DOHH2 (cell line): ENCODE measurements around the gene NOXO1.
"Not testable (repeated sequence)": the region's sequence is repeated elsewhere in the genome, so short reads cannot be mapped to it uniquely, and the experiment has no call there.

ENCODE experiments used
- H3F3A ChIP-seq: fragments of 200-600 bp; sonication (generic), shearing (Covaris generic); 2 replicates; pipeline ENCODE4 v1.6.0; 2016; ENCODE audit warnings: antibody characterized with exemption, mild to moderate bottlenecking; ENCODE audit not compliant: control insufficient read depth, insufficient read depth
- H3K27ac ChIP-seq: fragments of 200-600 bp; sonication (generic); 2 replicates; pipeline ENCODE4 v1.5.1; 2014; ENCODE audit warnings: low read depth, mild to moderate bottlenecking, low read length, moderate library complexity
- H3K27me3 ChIP-seq: fragments of 200-600 bp; sonication (generic); 2 replicates; pipeline ENCODE4 v1.6.1; 2014; ENCODE audit warnings: mild to moderate bottlenecking, low read length, mixed read lengths; ENCODE audit not compliant: control insufficient read depth
- H3K36me3 ChIP-seq: fragments of 200-600 bp; sonication (generic); 2 replicates; pipeline ENCODE4 v1.6.1; 2014; ENCODE audit warnings: mild to moderate bottlenecking, low read length, moderate library complexity, mixed read lengths; ENCODE audit not compliant: control insufficient read depth
- H3K4me1 ChIP-seq: fragments of 200-600 bp; sonication (generic); 2 replicates; pipeline ENCODE4 v1.6.1; 2014; ENCODE audit warnings: mild to moderate bottlenecking, low read length, mixed read lengths; ENCODE audit not compliant: control insufficient read depth
- H3K4me2 ChIP-seq: fragments of 200-600 bp; sonication (generic); 2 replicates; pipeline ENCODE4 v1.6.0; 2014; ENCODE audit warnings: mild to moderate bottlenecking, low read length, moderate library complexity
- H3K4me3 ChIP-seq: fragments of 200-600 bp; sonication (generic); 2 replicates; pipeline ENCODE4 v1.5.1; 2014; ENCODE audit warnings: mild to moderate bottlenecking, low read length, mixed read lengths
- H3K79me2 ChIP-seq: fragments of 200-600 bp; sonication (generic); 2 replicates; pipeline ENCODE4 v1.6.1; 2014; ENCODE audit warnings: mild to moderate bottlenecking, low read length, mixed read lengths; ENCODE audit not compliant: control insufficient read depth
- H3K9me2 ChIP-seq: fragments of 200-600 bp; sonication (generic); replicated peaks from 2 replicates; pipeline ENCODE4 v1.6.1; 2014; ENCODE audit warnings: mild to moderate bottlenecking, low read length, mixed read lengths; ENCODE audit not compliant: control insufficient read depth
- H3K9me3 ChIP-seq: fragments of 200-600 bp; sonication (generic); 2 replicates; pipeline ENCODE4 v1.6.1; 2014; ENCODE audit warnings: antibody characterized with exemption, low read length, mixed read lengths; ENCODE audit not compliant: control insufficient read depth, insufficient read depth
- H4K20me1 ChIP-seq: fragments of 200-600 bp; sonication (generic); 2 replicates; pipeline ENCODE4 v1.6.0; 2014; ENCODE audit warnings: low read depth, mild to moderate bottlenecking, antibody characterized with exemption, low read length, moderate library complexity; ENCODE audit not compliant: control insufficient read depth, insufficient read depth
- EZH2phosphoT487 ChIP-seq: fragments of 200-600 bp; sonication (generic); IDR thresholded peaks from 2 replicates; pipeline ENCODE4 v1.6.1; 2017; ENCODE audit warnings: borderline replicate concordance, mild to moderate bottlenecking, antibody characterized with exemption, low read length, moderate library complexity, mixed read lengths
- TF ChIP-seq, protein P1 (sequence below): fragments of 200-600 bp; sonication (generic); IDR thresholded peaks from one replicate; pipeline ENCODE4 v1.5.1; 2014; ENCODE audit warnings: antibody characterized with exemption, mild to moderate bottlenecking, low read depth, low read length; ENCODE audit not compliant: poor library complexity, severe bottlenecking

Gene NOXO1

DNA sequence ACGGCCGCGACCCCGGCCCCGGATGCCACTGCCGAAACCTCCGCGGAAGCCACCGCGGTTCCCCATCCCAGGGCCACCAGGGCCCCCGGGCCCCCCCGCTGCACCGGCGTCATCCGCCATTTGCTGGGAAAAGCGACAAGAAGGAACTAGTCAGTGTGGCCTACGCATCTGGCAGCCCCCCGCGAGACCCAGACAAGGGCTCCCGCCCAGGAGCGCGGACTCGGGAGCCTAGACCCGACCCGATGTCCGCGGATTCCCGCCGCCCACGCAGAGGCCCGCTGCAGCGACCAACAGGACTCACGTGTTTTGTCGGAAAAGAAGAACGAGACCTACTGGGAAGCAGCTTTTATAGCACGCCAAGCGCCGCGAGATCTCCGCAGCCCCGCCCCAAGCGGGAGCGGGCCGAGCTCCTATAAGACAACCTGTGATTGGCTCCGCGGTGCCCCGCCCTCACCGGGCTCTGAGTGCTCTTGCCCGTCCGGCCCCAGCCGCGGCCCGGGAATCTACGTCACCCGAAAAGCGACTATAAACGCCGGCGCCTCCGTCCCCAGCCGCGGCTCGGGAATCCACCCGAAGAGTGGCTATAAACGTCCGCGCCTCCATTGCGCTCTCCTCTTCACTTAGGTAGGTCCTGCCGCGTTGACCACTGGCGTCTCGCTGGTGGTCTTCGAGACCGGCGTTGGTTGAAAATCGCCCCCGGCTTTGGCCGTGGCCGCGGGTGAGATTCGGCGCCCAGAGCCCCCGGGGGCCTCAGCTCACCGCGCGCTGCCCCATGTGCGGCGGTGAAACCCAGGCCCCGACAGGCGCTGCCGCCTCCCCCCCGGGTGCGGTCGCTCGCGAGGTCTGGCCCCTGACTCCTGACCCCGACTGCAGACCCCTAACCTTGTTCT is 16.5 kb downstream of the NOXO1 start, which contains the start of gene RPS2:
Gene RPS2, minus strand, starts transcription at position 321 of the 890 bp plus-strand sequence. Its CDS starts 201 bp downstream, at position 120.
- H3K4me3 ChIP-seq: peak within 1 kb of the TSS; percentile 100
- peaks cover 71% of the 10 kb centered on the region for H3K36me3 ChIP-seq
- H3K79me2 ChIP-seq: peaks cover 63% of the 10 kb centered on the region
- no peaks in the 10 kb centered on the region for H3K27me3 ChIP-seq
- H3K9me2 ChIP-seq: no peaks in the 10 kb centered on the region
- H3K4me2 ChIP-seq: peak within 1 kb of the TSS; percentile 99
- H3K9me3 ChIP-seq: no peaks in the 10 kb centered on the region
- peaks cover 43% of the 10 kb centered on the region for H3F3A ChIP-seq
- H3K4me1 ChIP-seq: peaks cover 36% of the 10 kb centered on the region
- H4K20me1 ChIP-seq: peaks cover 10% of the 10 kb centered on the region
- TF ChIP-seq EZH2phosphoT487: no peak
- peak within 1 kb of the TSS; percentile 91 for H3K27ac ChIP-seq

DNA sequence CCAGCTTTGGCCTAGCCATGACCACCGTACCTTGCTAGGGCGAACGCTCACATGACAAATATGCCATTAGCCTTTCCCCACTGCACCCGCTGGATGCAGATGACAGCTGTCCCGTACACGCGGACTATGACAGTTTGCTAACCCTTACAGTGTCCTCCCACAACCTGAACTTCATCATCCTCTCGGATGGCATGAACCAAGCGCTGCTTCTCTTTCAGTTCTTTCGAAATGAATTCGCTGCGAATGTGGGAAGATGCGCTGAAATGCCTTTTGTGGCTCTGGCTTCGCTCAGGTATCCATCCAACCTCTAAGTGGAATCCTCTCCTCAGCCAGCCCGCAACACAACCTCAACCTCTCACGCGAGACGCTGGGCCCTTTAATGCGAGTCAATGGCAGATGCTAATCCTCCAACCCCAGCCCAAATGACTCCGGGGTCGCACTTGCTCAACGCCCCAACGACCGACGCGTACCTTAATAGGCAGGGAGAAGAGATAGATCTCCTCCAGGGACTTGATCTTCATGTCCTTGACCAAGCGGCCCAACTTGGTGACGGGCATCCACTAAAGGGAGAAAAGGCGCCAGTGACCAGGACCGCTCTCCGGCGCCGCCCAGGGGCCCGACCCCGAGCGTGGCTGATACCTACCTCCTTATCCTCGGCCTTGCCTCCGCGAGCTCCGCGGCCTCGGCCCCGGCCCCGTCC is 17.3 kb downstream of the NOXO1 start:
- TF ChIP-seq EZH2phosphoT487: no peak
- TF ChIP-seq, protein P1, sequence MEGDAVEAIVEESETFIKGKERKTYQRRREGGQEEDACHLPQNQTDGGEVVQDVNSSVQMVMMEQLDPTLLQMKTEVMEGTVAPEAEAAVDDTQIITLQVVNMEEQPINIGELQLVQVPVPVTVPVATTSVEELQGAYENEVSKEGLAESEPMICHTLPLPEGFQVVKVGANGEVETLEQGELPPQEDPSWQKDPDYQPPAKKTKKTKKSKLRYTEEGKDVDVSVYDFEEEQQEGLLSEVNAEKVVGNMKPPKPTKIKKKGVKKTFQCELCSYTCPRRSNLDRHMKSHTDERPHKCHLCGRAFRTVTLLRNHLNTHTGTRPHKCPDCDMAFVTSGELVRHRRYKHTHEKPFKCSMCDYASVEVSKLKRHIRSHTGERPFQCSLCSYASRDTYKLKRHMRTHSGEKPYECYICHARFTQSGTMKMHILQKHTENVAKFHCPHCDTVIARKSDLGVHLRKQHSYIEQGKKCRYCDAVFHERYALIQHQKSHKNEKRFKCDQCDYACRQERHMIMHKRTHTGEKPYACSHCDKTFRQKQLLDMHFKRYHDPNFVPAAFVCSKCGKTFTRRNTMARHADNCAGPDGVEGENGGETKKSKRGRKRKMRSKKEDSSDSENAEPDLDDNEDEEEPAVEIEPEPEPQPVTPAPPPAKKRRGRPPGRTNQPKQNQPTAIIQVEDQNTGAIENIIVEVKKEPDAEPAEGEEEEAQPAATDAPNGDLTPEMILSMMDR: peak; percentile 27
- H3K4me1 ChIP-seq: peaks cover 39% of the 10 kb centered on the region
- peak overlapping the region; percentile 91 for H3K27ac ChIP-seq
- H3K27me3 ChIP-seq: no peaks in the 10 kb centered on the region
- H3K9me2 ChIP-seq: no peaks in the 10 kb centered on the region
- peak overlapping the region; percentile 99 for H3K4me2 ChIP-seq
- peak overlapping the region; percentile 100 for H3K4me3 ChIP-seq
- H3K36me3 ChIP-seq: peaks cover 75% of the 10 kb centered on the region
- H3K9me3 ChIP-seq: no peaks in the 10 kb centered on the region
- H3F3A ChIP-seq: peaks cover 43% of the 10 kb centered on the region
- H4K20me1 ChIP-seq: peaks cover 10% of the 10 kb centered on the region
- peaks cover 68% of the 10 kb centered on the region for H3K79me2 ChIP-seq

DNA sequence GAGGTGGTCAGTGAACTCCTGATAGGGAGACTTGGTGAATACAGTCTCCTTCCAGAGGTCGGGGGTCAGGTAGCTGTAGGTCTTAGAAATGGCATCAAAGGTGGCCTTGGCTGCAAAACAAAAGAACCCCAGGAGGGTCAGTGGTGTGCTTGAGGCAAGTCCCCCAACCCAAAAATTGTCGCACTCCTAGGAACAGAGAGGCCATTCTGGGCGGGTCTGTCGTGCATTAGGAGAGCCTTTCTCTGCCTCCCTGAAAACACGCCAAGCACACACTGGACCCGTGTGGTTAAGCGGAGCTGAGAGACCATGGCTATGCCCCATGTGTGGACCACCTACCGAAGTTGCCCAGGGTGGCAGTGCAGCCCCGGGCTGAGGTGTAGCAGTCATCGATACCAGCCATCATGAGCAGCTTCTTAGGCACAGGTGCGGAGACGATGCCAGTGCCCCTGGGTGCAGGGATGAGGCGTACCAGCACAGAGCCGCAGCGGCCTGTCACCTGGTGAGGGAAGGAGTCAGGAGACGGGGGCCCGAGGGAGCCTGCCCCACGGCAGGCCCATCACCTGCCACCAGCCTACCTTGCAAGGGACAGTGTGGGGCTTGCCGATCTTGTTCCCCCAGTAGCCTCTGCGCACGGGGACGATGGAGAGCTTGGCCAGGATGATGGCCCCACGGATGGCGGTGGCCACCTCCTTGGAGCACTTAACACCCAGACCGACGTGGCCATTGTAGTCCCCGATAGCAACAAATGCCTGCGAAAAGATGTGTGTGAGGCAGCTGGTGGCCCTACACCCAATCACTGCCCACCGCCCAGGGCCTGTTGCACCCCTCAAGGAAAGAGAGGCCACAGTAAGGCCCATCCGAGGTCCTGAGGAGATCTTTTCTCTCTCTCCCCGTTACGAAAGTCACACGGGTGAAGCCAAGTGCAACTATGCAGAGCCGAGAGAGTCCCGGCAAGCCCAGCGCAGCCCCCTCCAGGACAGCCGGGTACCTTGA is 18.8 kb downstream of the NOXO1 start:
- Histone ChIP-seq H3K36me3 (peaks cover 72% of the 10 kb centered on the region), H3K4me2 (peak overlapping the region; percentile 99), H3F3A (peaks cover 43% of the 10 kb centered on the region), H3K27ac (peak overlapping the region; percentile 91), H3K79me2 (peaks cover 68% of the 10 kb centered on the region), H3K4me1 (peaks cover 41% of the 10 kb centered on the region), H3K4me3 (peak overlapping the region; percentile 100)
- not testable (repeated sequence) for H4K20me1 ChIP-seq, H3K27me3 ChIP-seq, H3K9me2 ChIP-seq, H3K9me3 ChIP-seq

DNA sequence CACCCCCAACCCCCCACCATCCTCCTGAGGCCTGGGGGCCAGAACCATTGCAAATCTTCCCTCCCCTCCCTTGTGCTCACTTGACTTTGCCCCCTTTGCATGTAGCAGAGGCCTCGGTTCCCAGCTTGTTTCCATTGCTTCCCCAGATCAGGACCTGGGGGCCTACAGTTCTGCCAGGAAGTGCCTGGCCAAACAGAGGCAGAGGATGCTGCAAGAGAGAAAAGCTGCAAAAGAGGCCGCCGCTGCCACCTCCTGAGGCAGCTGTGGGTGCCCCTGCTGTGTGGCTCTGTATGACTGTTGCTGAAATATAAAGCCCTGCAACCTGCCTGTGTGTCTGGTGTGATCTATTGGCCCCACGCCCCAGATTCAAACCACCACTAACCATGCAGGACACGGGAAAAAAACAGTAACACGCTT is 19.6 kb downstream of the NOXO1 start:
- H4K20me1 ChIP-seq: peaks cover 10% of the 10 kb centered on the region
- H3K36me3 ChIP-seq: peaks cover 65% of the 10 kb centered on the region
- peaks cover 43% of the 10 kb centered on the region for H3F3A ChIP-seq
- peaks cover 61% of the 10 kb centered on the region for H3K79me2 ChIP-seq
- no peaks in the 10 kb centered on the region for H3K9me2 ChIP-seq
- no peak for TF ChIP-seq EZH2phosphoT487
- TF ChIP-seq, protein P1: no peak
- H3K9me3 ChIP-seq: no peaks in the 10 kb centered on the region
- no peaks in the 10 kb centered on the region for H3K27me3 ChIP-seq
- H3K4me2 ChIP-seq: peak overlapping the region; percentile 99
- peak overlapping the region; percentile 100 for H3K4me3 ChIP-seq
- peaks cover 41% of the 10 kb centered on the region for H3K4me1 ChIP-seq
- H3K27ac ChIP-seq: peak overlapping the region; percentile 62
